T-cell (primary cell): ENCODE data around the gene TSPAN18. TPM values are rescaled to one million over a fixed set of nuclear protein-coding genes. Genes with fewer than 3 reads are reported as not detected.

ENCODE experiments used
- ATAC-seq, 4 experiments: fragments of 200-7000 bp in 3 of 4; fragments of 150-1000 bp in 1 of 4; cut with Tn5 transposase; replicated peaks in 1 of 4; 1 replicate in 3 of 4; 2 replicates in 1 of 4; pipeline ENCODE4 v1.10.0; 2021; ENCODE audit warnings: moderate library complexity in 3 of 4, mild to moderate bottlenecking in 2 of 4, moderate number of reproducible peaks in 1 of 4
- CTCF ChIA-PET, 2 donors: fragments of 300-600 bp; sonication (Branson Sonifier 250); formaldehyde crosslinking; loops; one replicate each; lab custom pipeline; 2022; ENCODE audit warnings: antibody characterized with exemption in 2 of 2; lab: Charles Lee
- POLR2A ChIA-PET, 2 donors: fragments of 300-600 bp; sonication (Branson Sonifier 250); formaldehyde crosslinking; loops; one replicate each; lab custom pipeline; 2022; ENCODE audit warnings: antibody characterized with exemption in 2 of 2; lab: Charles Lee
- DNase-seq, 35 experiments: peaks; one replicate each; pipeline versions ENCODE4 v3.0.0 to v3.0.0-alpha.2; 2013 to 2023
- H3K27ac ChIP-seq: one replicate; pipeline ENCODE4 v1.5.1; 2013; ENCODE audit warnings: low read length
- H3K27me3 ChIP-seq, 2 experiments: replicated peaks in 1 of 2; 1 replicate in 1 of 2; 2 replicates in 1 of 2; pipeline versions ENCODE4 v1.6.1 to v1.7.0; 2013; ENCODE audit warnings: low read length in 1 of 2, mixed read lengths in 1 of 2; ENCODE audit not compliant: control insufficient read depth in 2 of 2, insufficient read depth in 2 of 2; ENCODE audit errors: extremely low read depth in 1 of 2
- H3K36me3 ChIP-seq, 2 donors: 1 replicate in 1 of 2; 2 replicates in 1 of 2; pipeline versions ENCODE4 v1.6.1 to v1.7.0; 2013; ENCODE audit warnings: low read length in 1 of 2; ENCODE audit not compliant: control insufficient read depth in 2 of 2, insufficient read depth in 1 of 2; ENCODE audit errors: extremely low read depth in 1 of 2
- H3K4me1 ChIP-seq, 2 experiments: 1 replicate in 1 of 2; 2 replicates in 1 of 2; pipeline versions ENCODE4 v1.6.1 to v1.7.0; 2013; ENCODE audit warnings: low read length in 2 of 2, mixed read lengths in 1 of 2; ENCODE audit not compliant: insufficient read depth in 2 of 2, control insufficient read depth in 1 of 2; ENCODE audit errors: extremely low read depth in 1 of 2
- H3K4me3 ChIP-seq, 2 donors: 1 replicate in 1 of 2; 2 replicates in 1 of 2; pipeline versions ENCODE4 v1.5.1 to v1.7.0; 2013; ENCODE audit warnings: mild to moderate bottlenecking in 2 of 2, low read length in 1 of 2, moderate library complexity in 1 of 2; ENCODE audit not compliant: control insufficient read depth in 1 of 2; ENCODE audit errors: extremely low read depth in 1 of 2
- H3K9me3 ChIP-seq: 2 replicates; pipeline ENCODE4 v1.7.0; 2013
- H3K27ac Mint-ChIP-seq, 2 donors: one replicate each; pipeline ENCODE4 v1.8.0; 2020 to 2021; ENCODE audit warnings: mild to moderate bottlenecking in 2 of 2, mixed read lengths in 2 of 2
- H3K27me3 Mint-ChIP-seq, 2 donors: one replicate each; pipeline ENCODE4 v1.8.0; 2021 to 2022; ENCODE audit warnings: mixed read lengths in 2 of 2
- H3K36me3 Mint-ChIP-seq: one replicate; pipeline ENCODE4 v1.8.0; 2021; ENCODE audit warnings: mixed read lengths
- H3K4me1 Mint-ChIP-seq, 3 donors: one replicate each; pipeline ENCODE4 v1.8.0; 2020 to 2022; ENCODE audit warnings: mixed read lengths in 3 of 3, mild to moderate bottlenecking in 1 of 3
- H3K4me3 Mint-ChIP-seq, 3 donors: one replicate each; pipeline ENCODE4 v1.8.0; 2020 to 2022; ENCODE audit warnings: mild to moderate bottlenecking in 3 of 3, mixed read lengths in 3 of 3, moderate library complexity in 3 of 3
- H3K9me3 Mint-ChIP-seq, 3 donors: one replicate each; pipeline ENCODE4 v1.8.0; 2020 to 2022; ENCODE audit warnings: mixed read lengths in 3 of 3
- WGBS: methylation state at CpG from one replicate; pipeline ENCODE4 v1.1.5; 2013; ENCODE audit warnings: missing lambda C conversion rate; ENCODE audit not compliant: insufficient coverage; 5-methylcytosine and 5-hydroxymethylcytosine counted together
- total RNA-seq, 35 experiments: library from RNA in 6 of 35; stranded (reverse) in 6 of 35; fragments of 120-200 nt in 1 of 35; gene quantifications; one replicate each; pipeline versions ENCODE4 v1.2.1 to v1.2.4 and lab custom pipeline; 2013 to 2026

Gene TSPAN18
- total RNA-seq, 5 donors from 2014 or later (not counting 1 experiment from before 2014, with no cell fraction given): 18.4 to 59.1 (median 25.7) TPM

- CTCF ChIA-PET: interaction anchor here in 1 of 2 donors (0.7 kb wide), 1 partner anchor 12 kb away, joined by 4 read pairs; no protein-coding TSS in a partner anchor
- DNase-seq: no peak
- Histone ChIP-seq H3K36me3 (peaks cover 0 to 18% of the 10 kb centered on the region in 2 donors), H3K27ac (no peak overlapping the region), H3K4me1 (peaks cover 0 to 3% of the 10 kb centered on the region in 2 experiments), H3K4me3 (no peak overlapping the region), H3K27me3 (peaks cover 0 to 3% of the 10 kb centered on the region in 2 experiments), H3K9me3 (no peaks in the 10 kb centered on the region)
- H3K27me3 Mint-ChIP-seq: no peaks in the 10 kb centered on the region
- H3K4me1 Mint-ChIP-seq: peaks cover 12 to 24% (median 17%) of the 10 kb centered on the region in 3 donors
- no peak overlapping the region for H3K27ac Mint-ChIP-seq
- peaks cover 61% of the 10 kb centered on the region for H3K36me3 Mint-ChIP-seq
- no peak for ATAC-seq
- POLR2A ChIA-PET: interaction anchor here in 1 of 2 donors (0.5 kb wide), 1 partner anchor 8 kb away, joined by 3 read pairs; no protein-coding TSS in a partner anchor
- H3K4me3 Mint-ChIP-seq: no peak overlapping the region
- no CpG with 5 or more reads among the region's 4 CpGs for WGBS
- peaks cover 0 to 8% (median 0%) of the 10 kb centered on the region in 3 donors for H3K9me3 Mint-ChIP-seq
Measured at GRCh38 chr11:44764583-44764982, 37.8 kb downstream of the TSPAN18 start.

- H3K36me3 Mint-ChIP-seq: peaks cover 56% of the 10 kb centered on the region
- no peak overlapping the region for H3K27ac Mint-ChIP-seq
- CTCF ChIA-PET: interaction anchor here in 1 of 2 donors (0.7 kb wide), 1 partner anchor 12 kb away, joined by 4 read pairs; no protein-coding TSS in a partner anchor
Measured at GRCh38 chr11:44765026-44765595, 38.3 kb downstream of the TSPAN18 start.

GRCh38 chr11:44765676-44766075 lies 38.9 kb downstream of the TSPAN18 start:
- DNase-seq (no peak), ATAC-seq (no peak)
- H3K27ac ChIP-seq: no peak overlapping the region
- peaks cover 15 to 26% (median 18%) of the 10 kb centered on the region in 3 donors for H3K4me1 Mint-ChIP-seq
- H3K27me3 Mint-ChIP-seq: no peaks in the 10 kb centered on the region
- H3K4me3 ChIP-seq: no peak overlapping the region
- peaks cover 0 to 3% of the 10 kb centered on the region in 2 experiments for H3K27me3 ChIP-seq
- peaks cover 0 to 3% of the 10 kb centered on the region in 2 experiments for H3K4me1 ChIP-seq
- H3K9me3 Mint-ChIP-seq: peaks cover 0 to 8% (median 0%) of the 10 kb centered on the region in 3 donors
- CTCF ChIA-PET: no interaction called here
- H3K36me3 ChIP-seq: peaks cover 0 to 18% of the 10 kb centered on the region in 2 donors
- no peak overlapping the region for H3K27ac Mint-ChIP-seq
- no peak overlapping the region for H3K4me3 Mint-ChIP-seq
- WGBS: no CpG with 5 or more reads among the region's 3 CpGs
- POLR2A ChIA-PET: no interaction called here
- peaks cover 56% of the 10 kb centered on the region for H3K36me3 Mint-ChIP-seq
- no peaks in the 10 kb centered on the region for H3K9me3 ChIP-seq

More at GRCh38 chr11:44765026-44765595, 38.3 kb downstream of the TSPAN18 start:
- no peak overlapping the region for H3K27ac ChIP-seq
- Mint-ChIP-seq H3K4me1 (peaks cover 12 to 24% (median 15%) of the 10 kb centered on the region in 3 donors), H3K4me3 (no peak overlapping the region), H3K27me3 (no peaks in the 10 kb centered on the region), H3K9me3 (peaks cover 0 to 8% (median 0%) of the 10 kb centered on the region in 3 donors)
- DNase-seq (no peak), ATAC-seq (no peak)
- H3K9me3 ChIP-seq: no peaks in the 10 kb centered on the region
- H3K36me3 ChIP-seq: peaks cover 0 to 18% of the 10 kb centered on the region in 2 donors
- peaks cover 0 to 3% of the 10 kb centered on the region in 2 experiments for H3K27me3 ChIP-seq
- 91% methylated on average over 5 of the region's 8 CpGs for WGBS
- H3K4me1 ChIP-seq: peaks cover 0 to 3% of the 10 kb centered on the region in 2 experiments
- POLR2A ChIA-PET: no interaction called here
- H3K4me3 ChIP-seq: no peak overlapping the region

DNA sequence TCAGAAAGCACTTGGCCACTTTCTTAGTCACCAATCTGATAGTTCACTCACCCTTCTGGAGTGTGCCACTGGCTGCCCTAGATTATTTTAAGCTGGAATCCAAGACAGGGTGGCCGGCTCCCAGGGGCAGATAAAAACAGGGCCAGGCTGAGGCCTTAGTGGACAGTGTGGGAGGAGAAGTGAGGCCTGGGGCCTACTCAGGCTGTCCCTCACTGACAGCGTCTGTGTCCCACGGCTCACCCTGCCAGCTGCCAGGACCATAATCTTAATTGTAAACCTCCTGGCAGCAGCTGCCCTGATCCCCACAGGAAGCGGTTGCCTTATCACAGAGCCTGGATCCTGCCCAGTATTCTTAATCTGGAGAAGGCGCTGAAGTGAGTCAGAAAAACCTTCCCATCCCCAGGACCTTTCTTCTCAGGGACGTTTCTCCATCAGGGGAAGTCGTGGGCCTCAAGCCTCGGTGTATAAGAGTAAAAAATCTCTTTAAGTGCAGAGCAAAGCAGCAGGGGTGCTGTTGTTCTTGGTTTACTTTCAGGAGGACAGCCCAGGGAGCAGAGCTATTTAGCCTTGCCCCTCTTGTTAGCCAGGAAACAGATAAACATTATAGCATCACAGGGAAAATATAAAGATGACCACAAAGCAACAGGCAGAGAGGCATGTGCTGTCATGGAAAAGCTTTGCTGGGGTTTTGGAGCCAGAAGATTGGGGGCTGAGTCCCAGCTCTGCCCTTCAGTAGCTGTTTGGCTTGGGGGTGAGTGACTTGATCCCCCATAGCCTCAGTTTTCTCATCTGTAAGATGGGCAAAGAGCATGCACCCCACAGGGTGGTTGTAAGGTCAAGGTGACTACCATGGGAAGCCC lies 39.6 kb downstream of the TSPAN18 start:
- ChIA-PET POLR2A (no interaction called here), CTCF (interaction anchor here (0.6 to 1.7 kb wide), 2 partner anchors 9 to 523 kb away, joined by 3 to 8 read pairs; no protein-coding TSS in a partner anchor)
- Histone ChIP-seq H3K27ac (no peak overlapping the region), H3K27me3 (peaks cover 0 to 3% of the 10 kb centered on the region in 2 experiments), H3K36me3 (peaks cover 0 to 18% of the 10 kb centered on the region in 2 donors), H3K4me1 (peaks cover 0 to 3% of the 10 kb centered on the region in 2 experiments), H3K9me3 (no peaks in the 10 kb centered on the region), H3K4me3 (no peak overlapping the region)
- DNase-seq: no peak
- WGBS: 80% methylated on average over 1 of the region's 8 CpGs
- Mint-ChIP-seq H3K27ac (no peak overlapping the region), H3K4me1 (peaks cover 19 to 29% (median 20%) of the 10 kb centered on the region in 3 donors), H3K36me3 (peaks cover 58% of the 10 kb centered on the region), H3K4me3 (no peak overlapping the region), H3K9me3 (peaks cover 0 to 8% (median 0%) of the 10 kb centered on the region in 3 donors), H3K27me3 (no peaks in the 10 kb centered on the region)
- no peak for ATAC-seq

DNA sequence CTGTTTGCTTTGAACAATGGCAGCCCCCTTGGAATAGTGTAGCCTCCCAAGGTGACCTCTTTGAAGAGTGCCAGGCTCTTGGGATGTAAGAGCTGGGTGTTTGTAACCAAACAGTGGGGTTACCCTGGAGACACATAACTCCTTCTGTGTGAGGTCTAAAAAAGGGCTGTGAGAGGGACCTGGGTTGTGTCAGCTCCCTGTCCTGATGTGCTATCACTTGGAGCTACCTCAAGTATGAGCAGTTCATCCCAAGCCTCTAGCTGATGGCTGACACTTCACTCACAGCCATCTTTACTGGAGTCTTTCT lies 40.2 kb downstream of the TSPAN18 start:
- no peak for DNase-seq
- Histone ChIP-seq H3K9me3 (no peaks in the 10 kb centered on the region), H3K27me3 (no peaks in the 10 kb centered on the region), H3K4me3 (no peak overlapping the region), H3K36me3 (peaks cover 0 to 18% of the 10 kb centered on the region in 2 donors), H3K4me1 (peaks cover 0 to 3% of the 10 kb centered on the region in 2 experiments), H3K27ac (no peak overlapping the region)
- H3K9me3 Mint-ChIP-seq: peaks cover 0 to 8% (median 0%) of the 10 kb centered on the region in 3 donors
- no peak for ATAC-seq
- H3K4me1 Mint-ChIP-seq: peaks cover 19 to 29% (median 20%) of the 10 kb centered on the region in 3 donors
- ChIA-PET POLR2A (no interaction called here), CTCF (interaction anchor here (0.6 to 1.7 kb wide), 2 partner anchors 9 to 523 kb away, joined by 3 to 8 read pairs; no protein-coding TSS in a partner anchor)
- no peak overlapping the region for H3K4me3 Mint-ChIP-seq
- no peaks in the 10 kb centered on the region for H3K27me3 Mint-ChIP-seq
- H3K36me3 Mint-ChIP-seq: peaks cover 58% of the 10 kb centered on the region
- no peak overlapping the region for H3K27ac Mint-ChIP-seq

- ATAC-seq (no peak), DNase-seq (no peak)
- Mint-ChIP-seq H3K36me3 (peaks cover 58% of the 10 kb centered on the region), H3K4me1 (peaks cover 19 to 29% (median 19%) of the 10 kb centered on the region in 3 donors), H3K9me3 (peaks cover 0 to 8% (median 0%) of the 10 kb centered on the region in 3 donors), H3K4me3 (no peak overlapping the region), H3K27me3 (no peaks in the 10 kb centered on the region), H3K27ac (no peak overlapping the region)
- no peak overlapping the region for H3K27ac ChIP-seq
- CTCF ChIA-PET: interaction anchor here (0.6 to 1.7 kb wide), 2 partner anchors 8 to 524 kb away, joined by 3 to 8 read pairs; no protein-coding TSS in a partner anchor
- POLR2A ChIA-PET: no interaction called here
- no peak overlapping the region for H3K4me3 ChIP-seq
- no peaks in the 10 kb centered on the region for H3K27me3 ChIP-seq
- WGBS: no CpG with 5 or more reads among the region's 1 CpG
- H3K36me3 ChIP-seq: peaks cover 0 to 18% of the 10 kb centered on the region in 2 donors
- peaks cover 0 to 3% of the 10 kb centered on the region in 2 experiments for H3K4me1 ChIP-seq
- no peaks in the 10 kb centered on the region for H3K9me3 ChIP-seq
Measured at GRCh38 chr11:44767421-44767820, 40.7 kb downstream of the TSPAN18 start.
